IPS DF 4.7 (cell line): Measurements from ENCODE around the gene CADPS2.
A peak's percentile ranks its signal among the peaks of the same experiment; 100 is the strongest.

ENCODE experiments used
- DNase-seq: peaks from one replicate; pipeline ENCODE4 v3.0.0-alpha.2; 2013; ENCODE audit warnings: low spot score; ENCODE audit errors: extremely low read depth

CADPS2 gene

GRCh38 chr7:122605929-122606328 is 280.3 kb downstream of the CADPS2 start:
- no peak for DNase-seq

GRCh38 chr7:122604251-122604650 is 282.0 kb downstream of the CADPS2 start:
- DNase-seq: no peak

- DNase-seq: no peak
Observed at GRCh38 chr7:122602800-122603199, 283.5 kb downstream of the CADPS2 start.

- DNase-seq: no peak
Observed at GRCh38 chr7:122600630-122601029, 285.6 kb downstream of the CADPS2 start.

- DNase-seq: no peak
Observed at GRCh38 chr7:122600042-122600441, 286.2 kb downstream of the CADPS2 start.

- no peak for DNase-seq
Observed at GRCh38 chr7:122597277-122597676, 289.0 kb downstream of the CADPS2 start.

- DNase-seq: no peak
Observed at GRCh38 chr7:122595885-122596284, 290.4 kb downstream of the CADPS2 start.

- no peak for DNase-seq
Observed at GRCh38 chr7:122588621-122589020, 297.6 kb downstream of the CADPS2 start.

GRCh38 chr7:122584676-122585251 is 301.5 kb downstream of the CADPS2 start:
- DNase-seq: peak; percentile 1

GRCh38 chr7:122578350-122578749 is 307.9 kb downstream of the CADPS2 start:
- no peak for DNase-seq

- DNase-seq: no peak
Observed at GRCh38 chr7:122577449-122578003, 308.7 kb downstream of the CADPS2 start.

- no peak for DNase-seq
Observed at GRCh38 chr7:122572706-122573105, 313.6 kb downstream of the CADPS2 start.

GRCh38 chr7:122561326-122561725 is 324.9 kb downstream of the CADPS2 start:
- DNase-seq: no peak

- no peak for DNase-seq
Observed at GRCh38 chr7:122556873-122557542, 329.3 kb downstream of the CADPS2 start.

GRCh38 chr7:122556219-122556618 is 330.0 kb downstream of the CADPS2 start:
- no peak for DNase-seq

- DNase-seq: no peak
Observed at GRCh38 chr7:122553761-122554160, 332.5 kb downstream of the CADPS2 start.

GRCh38 chr7:122552769-122553168 is 333.5 kb downstream of the CADPS2 start:
- DNase-seq: no peak

GRCh38 chr7:122550545-122550944 is 335.7 kb downstream of the CADPS2 start:
- no peak for DNase-seq

- no peak for DNase-seq
Observed at GRCh38 chr7:122549578-122549977, 336.7 kb downstream of the CADPS2 start.

GRCh38 chr7:122546496-122546895 is 339.8 kb downstream of the CADPS2 start:
- DNase-seq: no peak

GRCh38 chr7:122544463-122544862 is 341.8 kb downstream of the CADPS2 start:
- no peak for DNase-seq

GRCh38 chr7:122543891-122544290 is 342.4 kb downstream of the CADPS2 start:
- DNase-seq: no peak

- no peak for DNase-seq
Observed at GRCh38 chr7:122543166-122543565, 343.1 kb downstream of the CADPS2 start.
